Stomach (tissue), 9 donors: ENCODE results near the gene RAP1A. TPM values are rescaled to one million over a fixed set of nuclear protein-coding genes. Genes with fewer than 3 reads are reported as not detected.
A peak's percentile ranks its signal among the peaks of the same experiment; 100 is the strongest.

Experiments
- DNase-seq, 2 donors: peaks; one replicate each; pipeline versions ENCODE4 v3.0.0 to v3.0.0-alpha.2; 2013 to 2019
- H3K27ac ChIP-seq, 5 donors: fragments of 200-600 bp in 4 of 5; sonication (generic) in 4 of 5; one replicate each; pipeline ENCODE4 v1.5.1; 2013 to 2019; ENCODE audit warnings: mild to moderate bottlenecking in 1 of 5, moderate library complexity in 1 of 5
- H3K27me3 ChIP-seq, 3 donors: fragments of 200-600 bp; sonication (generic); one replicate each; pipeline ENCODE4 v1.5.1; 2017 to 2019; ENCODE audit warnings: mixed run types in 1 of 3
- H3K36me3 ChIP-seq, 4 donors: fragments of 200-600 bp; sonication (generic); 1 replicate in 3 of 4; 2 replicates in 1 of 4; pipeline ENCODE4 v1.5.1; 2016 to 2019
- H3K4me1 ChIP-seq, 4 donors: fragments of 200-600 bp; sonication (generic); one replicate each; pipeline ENCODE4 v1.5.1; 2016 to 2019
- H3K4me3 ChIP-seq, 4 donors: fragments of 200-600 bp; sonication (generic) in 3 of 4; one replicate each; pipeline ENCODE4 v1.5.1; 2016 to 2019; ENCODE audit warnings: mild to moderate bottlenecking in 1 of 4
- H3K9me3 ChIP-seq, 4 donors: fragments of 200-600 bp; sonication (generic); one replicate each; pipeline ENCODE4 v1.5.1; 2016 to 2019
- CTCF ChIP-seq, 7 experiments: fragments of 450-650 bp in 4 of 7; fragments of 200-600 bp in 3 of 7; sonication (generic) in 3 of 7; IDR thresholded peaks; one replicate each; pipeline ENCODE4 v1.5.1; 2016 to 2019; ENCODE audit warnings: antibody characterized with exemption in 7 of 7, control low read depth in 2 of 7, mild to moderate bottlenecking in 1 of 7
- EP300 ChIP-seq: sonication (generic); formaldehyde crosslinking; IDR thresholded peaks from one replicate; pipeline ENCODE4 v1.6.1; 2017; ENCODE audit warnings: antibody characterized with exemption
- POLR2A ChIP-seq, 4 donors: fragments of 450-650 bp; IDR thresholded peaks; one replicate each; pipeline ENCODE4 v1.6.1; 2016; ENCODE audit warnings: antibody characterized with exemption in 4 of 4, control low read depth in 2 of 4, mild to moderate bottlenecking in 1 of 4, moderate library complexity in 1 of 4
- POLR2AphosphoS5 ChIP-seq, 3 donors: sonication (generic); formaldehyde crosslinking; IDR thresholded peaks; one replicate each; pipeline ENCODE4 v1.6.1; 2016; ENCODE audit warnings: antibody characterized with exemption in 3 of 3
- WGBS, 5 donors: extraction: QIAGEN DNeasy Blood & Tissue Kit in 3 of 5; methylation state at CpG; one replicate each; pipeline versions ENCODE4 v1.1.5 to v1.1.7; 2013 to 2018; 5-methylcytosine and 5-hydroxymethylcytosine counted together
- intact Hi-C: fragments of 100-400 bp; cut with DNase I; formaldehyde crosslinking; loops from one replicate; pipeline ENCODE4 v1.15.1; 2023; ENCODE audit warnings: low total_unique reads
- polyA plus RNA-seq, 3 donors: library from polyadenylated mRNA; stranded (reverse); fragments of 200-250 nt; gene quantifications; one replicate each; pipeline ENCODE4 v1.2.3, GENCODE V29; 2013
- total RNA-seq, 5 donors: library from RNA; depleted of rRNA; stranded (reverse); fragments of >200 nt; gene quantifications; one replicate each; pipeline versions ENCODE4 v1.1.0 to v1.2.3, GENCODE V29; 2014 to 2016
- donor health status: healthy with polysubstance abuse.
- donor health status: Bipolar disorder and iron deficiency.
- donor health status: healthy.

RAP1A gene
- total and polyA plus RNA-seq, 8 donors: 20.9 to 175 (median 85.4) TPM

GRCh38 chr1:111699268-111699667 lies 79.7 kb downstream of the RAP1A start:
- Histone ChIP-seq H3K27me3 (no peaks in the 10 kb centered on the region), H3K9me3 (no peaks in the 10 kb centered on the region), H3K4me1 (peaks cover 0 to 16% (median 3%) of the 10 kb centered on the region in 4 donors), H3K36me3 (peaks cover 36 to 93% (median 86%) of the 10 kb centered on the region in 4 donors), H3K4me3 (no peak overlapping the region), H3K27ac (no peak overlapping the region)
- intact Hi-C loops: no loop called here
- TF ChIP-seq POLR2AphosphoS5 (IDR thresholded peaks at IDR 0.05) (no peak), POLR2A (IDR thresholded peaks at IDR 0.05) (no peak), CTCF (IDR thresholded peaks at IDR 0.05) (no peak), EP300 (no peak)
- DNase-seq: no peak

- no peak overlapping the region for H3K27ac ChIP-seq
- TF ChIP-seq EP300: no peak
- 89 to 96% (median 95%) methylated on average over 5 of the region's 5 CpGs for WGBS, 5 donors
- no peaks in the 10 kb centered on the region for H3K27me3 ChIP-seq
- peaks cover 0 to 8% (median 2%) of the 10 kb centered on the region in 4 donors for H3K4me1 ChIP-seq
- no peaks in the 10 kb centered on the region for H3K9me3 ChIP-seq
- peaks cover 42 to 97% (median 91%) of the 10 kb centered on the region in 4 donors for H3K36me3 ChIP-seq
- intact Hi-C loops: no loop called here
- DNase-seq: no peak
- no peak overlapping the region for H3K4me3 ChIP-seq
Measured at GRCh38 chr1:111702504-111703050, 83.0 kb downstream of the RAP1A start.

GRCh38 chr1:111704240-111704639 lies 84.7 kb downstream of the RAP1A start:
- intact Hi-C loops: no loop called here
- Histone ChIP-seq H3K36me3 (peaks cover 31 to 93% (median 88%) of the 10 kb centered on the region in 4 donors), H3K4me3 (no peak overlapping the region), H3K4me1 (peaks cover 0 to 17% (median 7%) of the 10 kb centered on the region in 4 donors), H3K9me3 (no peaks in the 10 kb centered on the region), H3K27me3 (no peaks in the 10 kb centered on the region), H3K27ac (no peak overlapping the region)
- DNase-seq: no peak
- TF ChIP-seq POLR2A (IDR thresholded peaks at IDR 0.05) (no peak), CTCF (IDR thresholded peaks at IDR 0.05) (no peak), POLR2AphosphoS5 (IDR thresholded peaks at IDR 0.05) (no peak), EP300 (no peak)
- WGBS, 5 donors: 79 to 92% (median 89%) methylated on average over 2 of the region's 2 CpGs

- H3K27me3 ChIP-seq: no peaks in the 10 kb centered on the region
- no peak for DNase-seq
- H3K4me1 ChIP-seq: peaks cover 0 to 22% (median 9%) of the 10 kb centered on the region in 4 donors
- peaks cover 26 to 93% (median 88%) of the 10 kb centered on the region in 4 donors for H3K36me3 ChIP-seq
- no peak for TF ChIP-seq EP300
- no peak for TF ChIP-seq POLR2A (IDR thresholded peaks at IDR 0.05)
- TF ChIP-seq POLR2AphosphoS5 (IDR thresholded peaks at IDR 0.05): no peak
- no peak for TF ChIP-seq CTCF (IDR thresholded peaks at IDR 0.05)
- intact Hi-C loops: no loop called here
- H3K9me3 ChIP-seq: no peaks in the 10 kb centered on the region
- no peak overlapping the region for H3K27ac ChIP-seq
- no peak overlapping the region for H3K4me3 ChIP-seq
Measured at GRCh38 chr1:111704776-111705175, 85.2 kb downstream of the RAP1A start.

- intact Hi-C loops: no loop called here
- Histone ChIP-seq H3K9me3 (no peaks in the 10 kb centered on the region), H3K36me3 (peaks cover 17 to 92% (median 86%) of the 10 kb centered on the region in 4 donors), H3K4me1 (peaks cover 0 to 23% (median 11%) of the 10 kb centered on the region in 4 donors), H3K27ac (peak overlapping the region in 1 of 5 donors; percentile 49), H3K27me3 (no peaks in the 10 kb centered on the region), H3K4me3 (no peak overlapping the region)
- WGBS, 5 donors: 64 to 75% (median 74%) methylated on average over 3 of the region's 3 CpGs
- TF ChIP-seq POLR2AphosphoS5 (IDR thresholded peaks at IDR 0.05) (no peak), EP300 (no peak), CTCF (IDR thresholded peaks at IDR 0.05) (no peak), POLR2A (IDR thresholded peaks at IDR 0.05) (no peak)
- DNase-seq: no peak
Measured at GRCh38 chr1:111705841-111706240, 86.3 kb downstream of the RAP1A start.
